ENCODE measurements around the gene GADD45B.

GRCh38 chr19:2451741-2452140 is 24.2 kb upstream of the GADD45B start:
- no peak for TF ChIP-seq CTCF (IDR thresholded peaks at IDR 0.05)
- TF ChIP-seq POLR2A (IDR thresholded peaks at IDR 0.05), result no peak
